Keratinocyte (primary cell): ENCODE data around the gene GRIP1.

Source experiments
- CTCF ChIP-seq, 3 experiments: IDR thresholded peaks in 1 of 3; conservative IDR thresholded peaks in 1 of 3; optimal IDR thresholded peaks in 1 of 3; 2 replicates in 2 of 3; 3 replicates in 1 of 3; pipeline versions ENCODE3 to v1.5.1; 2011; ENCODE audit warnings: low read length in 3 of 3, mild to moderate bottlenecking in 3 of 3, moderate library complexity in 2 of 3, control low read depth in 1 of 3, inconsistent platforms in 1 of 3; ENCODE audit not compliant: insufficient read depth in 2 of 3; ENCODE audit errors: extremely low read depth in 1 of 3
- EZH2 ChIP-seq: IDR thresholded peaks from one replicate; pipeline ENCODE4 v1.6.1; 2012; ENCODE audit warnings: inconsistent platforms, mild to moderate bottlenecking, low read length, moderate library complexity

DNA sequence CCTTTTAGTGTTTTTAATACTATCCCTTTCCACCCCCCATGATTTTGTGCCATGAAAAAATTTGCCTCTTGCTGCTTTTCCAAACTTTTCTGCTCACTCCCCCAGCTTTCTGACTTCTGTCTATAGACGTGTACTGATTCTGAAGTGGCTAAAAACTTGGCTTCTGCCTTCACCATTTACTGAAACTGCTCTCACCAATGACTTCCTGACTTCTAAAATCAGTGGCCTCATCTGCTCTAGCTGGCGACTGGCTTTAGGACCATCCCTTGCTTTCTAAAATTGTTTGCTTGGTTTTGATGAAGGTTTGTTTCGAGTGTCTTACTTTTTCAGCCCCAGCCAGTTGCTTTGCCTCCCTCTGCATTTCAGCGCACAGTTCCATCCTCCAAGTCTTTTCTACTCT lies 231.2 kb downstream of the GRIP1 start:
- TF ChIP-seq CTCF (optimal IDR thresholded peaks at IDR 0.05 in 1 of 3, IDR thresholded peaks at IDR 0.05 in 1 of 3, conservative IDR thresholded peaks at IDR 0.05 in 1 of 3; ENCODE audit: extremely low read depth in 1 of 3, insufficient read depth in 2 of 3, low read length in 3 of 3) (no peak), EZH2 (no peak)
